Hepatocyte (in vitro differentiated cells): ENCODE data around the gene CCNC. TPM values are rescaled to one million over a fixed set of nuclear protein-coding genes. Genes with fewer than 3 reads are reported as not detected.
A peak's percentile ranks its signal among the peaks of the same experiment; 100 is the strongest.

Experiments
- DNase-seq: peaks from one replicate; pipeline ENCODE4 v3.0.0-alpha.2; 2016; ENCODE audit warnings: low spot score
- H2AFZ ChIP-seq: fragments of 200-600 bp; sonication (generic); 2 replicates; pipeline ENCODE4 v1.6.0; 2016; ENCODE audit warnings: antibody characterized with exemption, mild to moderate bottlenecking
- H3K27ac ChIP-seq: fragments of 200-600 bp; sonication (generic); 2 replicates; pipeline ENCODE4 v1.5.1; 2016; ENCODE audit warnings: mild to moderate bottlenecking
- H3K27me3 ChIP-seq: fragments of 200-600 bp; sonication (generic); 2 replicates; pipeline ENCODE4 v1.6.1; 2016
- H3K36me3 ChIP-seq: fragments of 200-600 bp; sonication (generic); replicated peaks from 2 replicates; pipeline ENCODE4 v1.5.1; 2016; ENCODE audit warnings: low read depth; ENCODE audit not compliant: insufficient read depth
- H3K4me1 ChIP-seq: fragments of 200-600 bp; sonication (generic); 2 replicates; pipeline ENCODE4 v1.5.1; 2016; ENCODE audit warnings: mild to moderate bottlenecking, moderate library complexity; ENCODE audit not compliant: insufficient read depth
- H3K4me2 ChIP-seq: fragments of 200-600 bp; sonication (generic); 2 replicates; pipeline ENCODE4 v1.6.0; 2016
- H3K4me3 ChIP-seq: fragments of 200-600 bp; sonication (generic); 2 replicates; pipeline ENCODE4 v1.5.1; 2016; ENCODE audit warnings: mild to moderate bottlenecking
- H3K79me2 ChIP-seq: fragments of 200-600 bp; sonication (generic); 2 replicates; pipeline ENCODE4 v1.6.0; 2017; ENCODE audit warnings: mild to moderate bottlenecking
- H3K9me2 ChIP-seq: fragments of 200-600 bp; sonication (generic); replicated peaks from 2 replicates; pipeline ENCODE4 v1.6.0; 2017; ENCODE audit warnings: mild to moderate bottlenecking; ENCODE audit not compliant: insufficient read depth
- H3K9me3 ChIP-seq: fragments of 200-600 bp; sonication (generic); 2 replicates; pipeline ENCODE4 v1.5.1; 2016; ENCODE audit warnings: low read depth, mild to moderate bottlenecking
- H4K20me1 ChIP-seq: fragments of 200-600 bp; sonication (generic); 2 replicates; pipeline ENCODE4 v1.6.0; 2016; ENCODE audit warnings: mild to moderate bottlenecking; ENCODE audit not compliant: insufficient read depth, poor library complexity, severe bottlenecking
- CTCF ChIP-seq: fragments of 200-600 bp; sonication (generic); IDR thresholded peaks from 2 replicates; pipeline ENCODE4 v1.5.1; 2016; ENCODE audit warnings: antibody characterized with exemption, mild to moderate bottlenecking; ENCODE audit not compliant: poor library complexity
- EZH2 ChIP-seq: fragments of 200-600 bp; sonication (generic); IDR thresholded peaks from 2 replicates; pipeline ENCODE4 v1.6.1; 2016; ENCODE audit warnings: antibody characterized with exemption, mild to moderate bottlenecking, borderline replicate concordance
- EZH2phosphoT487 ChIP-seq: fragments of 200-600 bp; sonication (generic); IDR thresholded peaks from one replicate; pipeline ENCODE4 v1.6.1; 2018; ENCODE audit warnings: antibody characterized with exemption, mild to moderate bottlenecking, low read depth, moderate library complexity; ENCODE audit not compliant: unreplicated experiment, severe bottlenecking
- WGBS: methylation state at CpG from one replicate; pipeline ENCODE4 v1.1.6; 2016; ENCODE audit warnings: low lambda C conversion rate; ENCODE audit errors: missing lambda C conversion rate; 5-methylcytosine and 5-hydroxymethylcytosine counted together
- polyA plus RNA-seq: library from polyadenylated mRNA; unstranded; fragments of >200 nt; fragmentation: Nextera tagmentation; extraction: Ambion mirVana; gene quantifications from 2 replicates; pipeline ENCODE4 v1.2.1, GENCODE V29; 2016
- total RNA-seq: library from RNA; depleted of rRNA; stranded (reverse); fragments of >200 nt; gene quantifications from 2 replicates; pipeline ENCODE4 v1.2.3, GENCODE V29; 2014

CCNC gene
- total and polyA plus RNA-seq, 2 experiments from 2014 or later = 59.5 to 102 TPM

- H3K9me2 ChIP-seq = no peaks in the 10 kb centered on the region
- DNase-seq = no peak
- peak overlapping the region; percentile 82 for H2AFZ ChIP-seq
- under 1% methylated on average over 18 of the region's 21 CpGs for WGBS
- H3K4me3 ChIP-seq = peak overlapping the region; percentile 94
- H3K9me3 ChIP-seq = no peaks in the 10 kb centered on the region
- H3K4me2 ChIP-seq = peak overlapping the region; percentile 100
- TF ChIP-seq EZH2 = no peak
- TF ChIP-seq CTCF = no peak
- TF ChIP-seq EZH2phosphoT487 = no peak
- no peak overlapping the region for H3K27ac ChIP-seq
- no peaks in the 10 kb centered on the region for H4K20me1 ChIP-seq
- peaks cover 90% of the 10 kb centered on the region for H3K27me3 ChIP-seq
- no peaks in the 10 kb centered on the region for H3K79me2 ChIP-seq
- no peaks in the 10 kb centered on the region for H3K36me3 ChIP-seq
- H3K4me1 ChIP-seq = peaks cover 5% of the 10 kb centered on the region
Measured at GRCh38 chr6:99589290-99589672, 20.8 kb upstream of the CCNC start.

DNA sequence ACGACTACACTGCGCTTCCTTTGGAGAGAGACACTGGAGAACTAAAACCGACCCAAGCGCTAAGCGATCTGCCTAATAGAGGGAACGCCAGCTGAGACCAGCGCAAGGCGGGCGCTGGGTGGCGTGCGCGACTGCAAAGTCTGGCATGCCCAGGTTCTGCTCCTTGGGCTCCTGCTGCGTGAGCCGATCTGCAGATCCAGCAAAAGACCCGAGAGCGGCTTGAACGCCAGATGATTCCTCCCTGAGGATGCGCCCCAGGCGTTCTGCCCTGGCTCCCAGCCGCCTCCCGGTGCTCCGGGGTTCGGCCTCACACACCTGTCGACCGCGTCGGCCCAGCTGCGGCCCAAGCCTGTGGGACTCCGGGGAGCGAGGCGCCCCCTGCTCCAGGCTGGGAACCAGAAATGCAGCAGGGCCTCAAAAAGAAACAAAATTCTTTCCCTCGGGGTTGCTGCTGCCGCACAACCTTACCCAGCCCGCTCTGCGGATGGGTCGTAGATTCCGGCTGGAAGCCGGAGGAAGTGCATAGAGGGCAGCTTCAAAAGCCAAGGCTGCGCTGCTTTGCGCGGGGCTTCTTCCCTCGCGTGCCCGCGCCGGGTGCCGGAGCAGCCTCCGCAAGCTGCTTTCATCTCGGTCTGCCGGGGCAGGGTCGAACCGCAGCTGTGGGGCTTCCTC, 20.3 kb upstream of the CCNC start:
- Histone ChIP-seq H2AFZ (peak overlapping the region; percentile 82), H3K27ac (no peak overlapping the region), H3K9me3 (no peaks in the 10 kb centered on the region), H3K4me1 (peaks cover 5% of the 10 kb centered on the region), H4K20me1 (no peaks in the 10 kb centered on the region), H3K79me2 (no peaks in the 10 kb centered on the region), H3K4me2 (peak overlapping the region; percentile 100), H3K27me3 (peaks cover 89% of the 10 kb centered on the region), H3K36me3 (no peaks in the 10 kb centered on the region), H3K4me3 (peak overlapping the region; percentile 94), H3K9me2 (no peaks in the 10 kb centered on the region)
- peak; percentile 83 for DNase-seq
- TF ChIP-seq CTCF (peak; percentile 64), EZH2phosphoT487 (no peak), EZH2 (peak; percentile 80)
- 1% methylated on average over 52 of the region's 52 CpGs for WGBS

GRCh38 chr6:99587792-99588191, 19.3 kb upstream of the CCNC start:
- H2AFZ ChIP-seq = no peak overlapping the region
- H3K79me2 ChIP-seq = no peaks in the 10 kb centered on the region
- no peaks in the 10 kb centered on the region for H3K9me2 ChIP-seq
- H3K4me1 ChIP-seq = peaks cover 5% of the 10 kb centered on the region
- no peaks in the 10 kb centered on the region for H4K20me1 ChIP-seq
- DNase-seq = no peak
- no peak overlapping the region for H3K27ac ChIP-seq
- no peak overlapping the region for H3K4me3 ChIP-seq
- H3K4me2 ChIP-seq = no peak overlapping the region
- no peaks in the 10 kb centered on the region for H3K9me3 ChIP-seq
- 75% methylated on average over 4 of the region's 4 CpGs for whole genome bisulfite sequencing
- H3K27me3 ChIP-seq = peaks cover 88% of the 10 kb centered on the region
- no peaks in the 10 kb centered on the region for H3K36me3 ChIP-seq
- TF ChIP-seq EZH2 (no peak), EZH2phosphoT487 (no peak), CTCF (no peak)
